HUES6 (cell line): ENCODE measurements around the gene DFFB.

Experiments used
- H3K27ac ChIP-seq: 2 replicates; pipeline ENCODE4 v1.7.0; 2013; ENCODE audit warnings: low read depth, mild to moderate bottlenecking, low read length, inconsistent platforms
- H3K27me3 ChIP-seq: 2 replicates; pipeline ENCODE4 v1.6.1; 2013; ENCODE audit warnings: low read length; ENCODE audit not compliant: control insufficient read depth, insufficient read depth
- H3K36me3 ChIP-seq: 2 replicates; pipeline ENCODE4 v1.6.1; 2013; ENCODE audit warnings: low read length; ENCODE audit not compliant: control insufficient read depth, insufficient read depth
- H3K4me1 ChIP-seq: 2 replicates; pipeline ENCODE4 v1.6.1; 2013; ENCODE audit warnings: low read length; ENCODE audit not compliant: control insufficient read depth, insufficient read depth
- H3K4me3 ChIP-seq: 2 replicates; pipeline ENCODE4 v1.5.1; 2013; ENCODE audit warnings: low read depth, low read length
- H3K9ac ChIP-seq: one replicate; pipeline ENCODE4 v1.6.1; 2013; ENCODE audit warnings: mild to moderate bottlenecking, low read length
- H3K9me3 ChIP-seq: 2 replicates; pipeline ENCODE4 v1.6.1; 2013; ENCODE audit warnings: low read depth, low read length; ENCODE audit not compliant: control insufficient read depth, insufficient read depth

DFFB gene

GRCh38 chr1:3919706-3920105 lies 62.4 kb downstream of the DFFB start:
- Histone ChIP-seq H3K9me3 (0 out of 2 replicates have a peak, but pooled peaks cover 6% of the 10 kb centered on the region), H3K27ac (no peak overlapping the region), H3K27me3 (peaks cover 4% of the 10 kb centered on the region; the same call in 1 of the 2 replicates), H3K4me3 (no peak overlapping the region), H3K9ac (no peak overlapping the region), H3K36me3 (no peaks in the 10 kb centered on the region), H3K4me1 (peaks cover 3% of the 10 kb centered on the region; the same call in 1 of the 2 replicates)

- H3K36me3 ChIP-seq: no peaks in the 10 kb centered on the region
- peaks cover 3% of the 10 kb centered on the region; the same call in 1 of the 2 replicates for H3K4me1 ChIP-seq
- no peak overlapping the region for H3K9ac ChIP-seq
- H3K27ac ChIP-seq: no peak overlapping the region
- H3K4me3 ChIP-seq: no peak overlapping the region
- H3K27me3 ChIP-seq: peaks cover 4% of the 10 kb centered on the region; the same call in 1 of the 2 replicates
- 0 out of 2 replicates have a peak, but pooled peaks cover 6% of the 10 kb centered on the region for H3K9me3 ChIP-seq
These were observed 64.5 kb downstream of the DFFB start for GRCh38 chr1:3921765-3922164.

GRCh38 chr1:3922201-3922725 lies 65.0 kb downstream of the DFFB start:
- Histone ChIP-seq H3K36me3 (no peaks in the 10 kb centered on the region), H3K4me1 (peaks cover 3% of the 10 kb centered on the region; the same call in 1 of the 2 replicates), H3K9me3 (0 out of 2 replicates have a peak, but pooled peaks cover 6% of the 10 kb centered on the region), H3K27ac (no peak overlapping the region), H3K4me3 (no peak overlapping the region), H3K9ac (no peak overlapping the region), H3K27me3 (peaks cover 4% of the 10 kb centered on the region; the same call in 1 of the 2 replicates)

- Histone ChIP-seq H3K4me1 (peaks cover 3% of the 10 kb centered on the region; the same call in 1 of the 2 replicates), H3K27me3 (peaks cover 4% of the 10 kb centered on the region; the same call in 1 of the 2 replicates), H3K9ac (no peak overlapping the region), H3K4me3 (no peak overlapping the region), H3K9me3 (0 out of 2 replicates have a peak, but pooled peaks cover 4% of the 10 kb centered on the region), H3K27ac (no peak overlapping the region), H3K36me3 (no peaks in the 10 kb centered on the region)
These were observed 65.6 kb downstream of the DFFB start for GRCh38 chr1:3922851-3923250.

- Histone ChIP-seq H3K27me3 (peaks cover 4% of the 10 kb centered on the region; the same call in 1 of the 2 replicates), H3K4me3 (no peak overlapping the region), H3K36me3 (no peaks in the 10 kb centered on the region), H3K9ac (no peak overlapping the region), H3K9me3 (no peaks in the 10 kb centered on the region), H3K4me1 (peaks cover 3% of the 10 kb centered on the region; the same call in 1 of the 2 replicates), H3K27ac (no peak overlapping the region)
These were observed 66.3 kb downstream of the DFFB start for GRCh38 chr1:3923378-3924185.

GRCh38 chr1:3924186-3924824 lies 67.0 kb downstream of the DFFB start:
- no peak overlapping the region for H3K27ac ChIP-seq
- no peaks in the 10 kb centered on the region for H3K36me3 ChIP-seq
- no peaks in the 10 kb centered on the region; the same call in 1 of the 2 replicates for H3K9me3 ChIP-seq
- H3K27me3 ChIP-seq: no peaks in the 10 kb centered on the region
- H3K4me1 ChIP-seq: no peaks in the 10 kb centered on the region; the same call in 1 of the 2 replicates
- no peak overlapping the region for H3K9ac ChIP-seq
- H3K4me3 ChIP-seq: no peak overlapping the region

GRCh38 chr1:3924825-3925220 lies 67.5 kb downstream of the DFFB start:
- no peaks in the 10 kb centered on the region for H3K27me3 ChIP-seq
- no peaks in the 10 kb centered on the region; the same call in 1 of the 2 replicates for H3K4me1 ChIP-seq
- no peak overlapping the region for H3K27ac ChIP-seq
- no peaks in the 10 kb centered on the region; the same call in 1 of the 2 replicates for H3K9me3 ChIP-seq
- no peaks in the 10 kb centered on the region for H3K36me3 ChIP-seq
- H3K4me3 ChIP-seq: no peak overlapping the region
- H3K9ac ChIP-seq: no peak overlapping the region

- Histone ChIP-seq H3K4me3 (no peak overlapping the region), H3K36me3 (no peaks in the 10 kb centered on the region), H3K27me3 (no peaks in the 10 kb centered on the region), H3K9me3 (no peaks in the 10 kb centered on the region; the same call in 1 of the 2 replicates), H3K27ac (no peak overlapping the region), H3K9ac (no peak overlapping the region), H3K4me1 (no peaks in the 10 kb centered on the region; the same call in 1 of the 2 replicates)
These were observed 68.0 kb downstream of the DFFB start for GRCh38 chr1:3925256-3925655.

GRCh38 chr1:3925762-3926161 lies 68.5 kb downstream of the DFFB start:
- no peaks in the 10 kb centered on the region for H3K36me3 ChIP-seq
- no peak overlapping the region for H3K9ac ChIP-seq
- no peak overlapping the region for H3K4me3 ChIP-seq
- no peaks in the 10 kb centered on the region for H3K27me3 ChIP-seq
- no peaks in the 10 kb centered on the region; the same call in 1 of the 2 replicates for H3K9me3 ChIP-seq
- no peaks in the 10 kb centered on the region; the same call in 1 of the 2 replicates for H3K4me1 ChIP-seq
- no peak overlapping the region for H3K27ac ChIP-seq

GRCh38 chr1:3926956-3927355 lies 69.7 kb downstream of the DFFB start:
- Histone ChIP-seq H3K27me3 (no peaks in the 10 kb centered on the region), H3K27ac (no peak overlapping the region), H3K9ac (no peak overlapping the region), H3K4me1 (no peaks in the 10 kb centered on the region; the same call in 1 of the 2 replicates), H3K36me3 (no peaks in the 10 kb centered on the region), H3K4me3 (no peak overlapping the region), H3K9me3 (no peaks in the 10 kb centered on the region; the same call in 1 of the 2 replicates)
